ENCODE results near the gene DACT3.

Gene DACT3

DNA sequence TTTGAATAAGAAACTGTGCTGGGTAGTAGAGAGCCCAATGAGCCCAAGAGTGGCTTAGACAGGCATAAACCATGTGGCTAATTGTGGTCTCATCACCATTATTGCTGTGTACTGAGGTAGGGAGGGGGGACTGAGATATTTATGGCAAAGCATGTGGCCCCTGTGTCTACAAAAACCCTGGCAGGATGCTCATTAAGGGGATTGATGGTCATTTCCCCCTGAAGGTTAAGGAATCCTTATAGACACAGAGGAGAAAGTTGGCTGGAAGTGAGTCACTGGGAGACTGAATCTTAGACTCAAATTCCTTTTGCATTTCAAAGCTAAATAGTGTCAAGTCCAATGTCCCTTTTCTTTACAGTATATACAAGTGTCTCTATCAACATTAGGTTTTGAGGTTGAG is 9.8 kb upstream of the DACT3 start:
- DNase-seq (ENCODE audit: low read depth): no peak
- H3K4me3 ChIP-seq (ENCODE audit: low read depth, low read length): no peak overlapping the region
- TF ChIP-seq, protein P1, sequence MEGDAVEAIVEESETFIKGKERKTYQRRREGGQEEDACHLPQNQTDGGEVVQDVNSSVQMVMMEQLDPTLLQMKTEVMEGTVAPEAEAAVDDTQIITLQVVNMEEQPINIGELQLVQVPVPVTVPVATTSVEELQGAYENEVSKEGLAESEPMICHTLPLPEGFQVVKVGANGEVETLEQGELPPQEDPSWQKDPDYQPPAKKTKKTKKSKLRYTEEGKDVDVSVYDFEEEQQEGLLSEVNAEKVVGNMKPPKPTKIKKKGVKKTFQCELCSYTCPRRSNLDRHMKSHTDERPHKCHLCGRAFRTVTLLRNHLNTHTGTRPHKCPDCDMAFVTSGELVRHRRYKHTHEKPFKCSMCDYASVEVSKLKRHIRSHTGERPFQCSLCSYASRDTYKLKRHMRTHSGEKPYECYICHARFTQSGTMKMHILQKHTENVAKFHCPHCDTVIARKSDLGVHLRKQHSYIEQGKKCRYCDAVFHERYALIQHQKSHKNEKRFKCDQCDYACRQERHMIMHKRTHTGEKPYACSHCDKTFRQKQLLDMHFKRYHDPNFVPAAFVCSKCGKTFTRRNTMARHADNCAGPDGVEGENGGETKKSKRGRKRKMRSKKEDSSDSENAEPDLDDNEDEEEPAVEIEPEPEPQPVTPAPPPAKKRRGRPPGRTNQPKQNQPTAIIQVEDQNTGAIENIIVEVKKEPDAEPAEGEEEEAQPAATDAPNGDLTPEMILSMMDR (IDR thresholded peaks at IDR 0.05; ENCODE audit: low read depth, low read length, missing control alignments): no peak

DNA sequence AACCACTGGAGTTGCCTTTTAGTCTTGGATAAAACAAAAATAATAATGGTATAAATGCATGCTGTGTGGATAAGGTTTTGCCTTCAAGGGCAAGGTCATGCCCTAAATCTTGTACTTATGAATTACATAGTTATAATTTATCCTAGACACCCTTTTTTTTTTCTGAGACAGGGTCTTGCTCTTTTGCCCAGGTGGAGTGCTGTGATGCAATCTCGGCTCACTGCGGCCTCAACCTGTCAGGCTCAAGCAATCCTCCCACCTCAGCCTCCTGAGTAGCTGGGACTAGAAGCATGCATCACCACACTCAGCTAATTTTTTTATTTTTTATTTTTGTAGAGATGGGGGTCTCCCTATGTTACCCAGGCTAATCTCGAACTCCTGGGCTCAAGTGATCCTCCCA is 7.7 kb upstream of the DACT3 start:
- DNase-seq (ENCODE audit: low read depth): no peak
- TF ChIP-seq, protein P1 (IDR thresholded peaks at IDR 0.05; ENCODE audit: low read depth, low read length, missing control alignments): no peak
- no peak overlapping the region for H3K4me3 ChIP-seq (ENCODE audit: low read depth, low read length)

GRCh38 chr19:46665072-46665471 is 4.1 kb upstream of the DACT3 start:
- TF ChIP-seq, protein P1 (IDR thresholded peaks at IDR 0.05; ENCODE audit: low read depth, low read length, missing control alignments): no peak
- no peak overlapping the region for H3K4me3 ChIP-seq (ENCODE audit: low read depth, low read length)
- no peak for DNase-seq (ENCODE audit: low read depth)

- peak overlapping the region; percentile 36 for H3K4me3 ChIP-seq (ENCODE audit: low read depth, low read length)
- DNase-seq (ENCODE audit: low read depth): no peak
- TF ChIP-seq, protein P1 (IDR thresholded peaks at IDR 0.05; ENCODE audit: low read depth, low read length, missing control alignments): peak; percentile 93
These were observed 982 bp upstream of the DACT3 start for GRCh38 chr19:46661735-46662592.

GRCh38 chr19:46660551-46661019 is 397 bp downstream of the DACT3 start:
- no peak for DNase-seq (ENCODE audit: low read depth)
- TF ChIP-seq, protein P1 (IDR thresholded peaks at IDR 0.05; ENCODE audit: low read depth, low read length, missing control alignments): no peak
- H3K4me3 ChIP-seq (ENCODE audit: low read depth, low read length): peak overlapping the region; percentile 45

DNA sequence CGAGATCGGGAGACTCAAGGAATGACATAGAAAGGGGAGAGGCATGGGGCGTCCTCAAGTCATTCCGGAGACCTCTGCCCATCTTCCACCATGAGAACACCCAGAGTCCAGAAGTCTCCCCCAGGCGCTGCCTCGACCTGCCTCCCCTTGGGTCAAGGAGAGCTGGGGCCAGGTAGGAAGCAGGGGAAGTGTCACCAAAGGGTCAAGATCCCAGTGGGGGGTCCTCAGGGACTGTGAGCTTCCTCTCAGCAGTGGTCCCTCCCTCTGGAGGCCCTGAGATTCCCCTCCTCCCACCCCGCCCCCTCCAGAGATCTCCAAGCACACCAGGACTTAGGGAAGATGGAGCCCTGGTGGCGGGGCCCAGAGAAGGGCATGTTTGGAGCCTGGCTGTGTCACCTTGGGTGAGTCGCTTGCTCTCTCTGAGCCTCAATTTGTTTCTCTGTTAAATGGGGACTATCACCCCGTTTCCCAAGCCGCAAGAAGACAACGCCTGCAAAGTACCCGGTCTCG is 919 bp downstream of the DACT3 start:
- no peak overlapping the region; the same call in 1 of the 2 replicates for H3K4me3 ChIP-seq (ENCODE audit: low read depth, low read length)
- TF ChIP-seq, protein P1 (IDR thresholded peaks at IDR 0.05; ENCODE audit: low read depth, low read length, missing control alignments): no peak
- DNase-seq (ENCODE audit: low read depth): no peak

Data from GM12864 (cell line).